ENCODE data around the gene PTCRA.

- TF ChIP-seq POLR2AphosphoS5 (IDR thresholded peaks at IDR 0.05; ENCODE audit: low read depth) = no peak
- no peak for TF ChIP-seq CTCF (conservative IDR thresholded peaks at IDR 0.05; ENCODE audit: low read depth in 2 of 2)
- no peak for TF ChIP-seq ZNF114 (CRISPR knock-in tag; IDR thresholded peaks at IDR 0.05)
- TF ChIP-seq EZH2 (IDR thresholded peaks at IDR 0.05; ENCODE audit: low read depth, unreplicated experiment) = no peak
- no peak for TF ChIP-seq EZH2phosphoT487 (IDR thresholded peaks at IDR 0.05; ENCODE audit: unreplicated experiment)
- TF ChIP-seq JUNB (IDR thresholded peaks at IDR 0.05; ENCODE audit: unreplicated experiment) = no peak
- TF ChIP-seq, protein P1, sequence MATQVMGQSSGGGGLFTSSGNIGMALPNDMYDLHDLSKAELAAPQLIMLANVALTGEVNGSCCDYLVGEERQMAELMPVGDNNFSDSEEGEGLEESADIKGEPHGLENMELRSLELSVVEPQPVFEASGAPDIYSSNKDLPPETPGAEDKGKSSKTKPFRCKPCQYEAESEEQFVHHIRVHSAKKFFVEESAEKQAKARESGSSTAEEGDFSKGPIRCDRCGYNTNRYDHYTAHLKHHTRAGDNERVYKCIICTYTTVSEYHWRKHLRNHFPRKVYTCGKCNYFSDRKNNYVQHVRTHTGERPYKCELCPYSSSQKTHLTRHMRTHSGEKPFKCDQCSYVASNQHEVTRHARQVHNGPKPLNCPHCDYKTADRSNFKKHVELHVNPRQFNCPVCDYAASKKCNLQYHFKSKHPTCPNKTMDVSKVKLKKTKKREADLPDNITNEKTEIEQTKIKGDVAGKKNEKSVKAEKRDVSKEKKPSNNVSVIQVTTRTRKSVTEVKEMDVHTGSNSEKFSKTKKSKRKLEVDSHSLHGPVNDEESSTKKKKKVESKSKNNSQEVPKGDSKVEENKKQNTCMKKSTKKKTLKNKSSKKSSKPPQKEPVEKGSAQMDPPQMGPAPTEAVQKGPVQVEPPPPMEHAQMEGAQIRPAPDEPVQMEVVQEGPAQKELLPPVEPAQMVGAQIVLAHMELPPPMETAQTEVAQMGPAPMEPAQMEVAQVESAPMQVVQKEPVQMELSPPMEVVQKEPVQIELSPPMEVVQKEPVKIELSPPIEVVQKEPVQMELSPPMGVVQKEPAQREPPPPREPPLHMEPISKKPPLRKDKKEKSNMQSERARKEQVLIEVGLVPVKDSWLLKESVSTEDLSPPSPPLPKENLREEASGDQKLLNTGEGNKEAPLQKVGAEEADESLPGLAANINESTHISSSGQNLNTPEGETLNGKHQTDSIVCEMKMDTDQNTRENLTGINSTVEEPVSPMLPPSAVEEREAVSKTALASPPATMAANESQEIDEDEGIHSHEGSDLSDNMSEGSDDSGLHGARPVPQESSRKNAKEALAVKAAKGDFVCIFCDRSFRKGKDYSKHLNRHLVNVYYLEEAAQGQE (IDR thresholded peaks at IDR 0.05; ENCODE audit: unreplicated experiment) = no peak
- no peak for TF ChIP-seq ETS1 (IDR thresholded peaks at IDR 0.05)
These were observed 36.5 kb downstream of the PTCRA start for GRCh38 chr6:42952389-42952788.
